NK-92 treated with Interleukin-12 subunit alpha and Interleukin-12 subunit beta, amount 100 ng/mL, for 24 hours (cell line): ENCODE results near the gene KRTAP2-3.

ENCODE experiments used
- DNase-seq: peaks from one replicate; lab custom pipeline; 2025; lab: John Stamatoyannopoulos, UW

KRTAP2-3 gene

DNA sequence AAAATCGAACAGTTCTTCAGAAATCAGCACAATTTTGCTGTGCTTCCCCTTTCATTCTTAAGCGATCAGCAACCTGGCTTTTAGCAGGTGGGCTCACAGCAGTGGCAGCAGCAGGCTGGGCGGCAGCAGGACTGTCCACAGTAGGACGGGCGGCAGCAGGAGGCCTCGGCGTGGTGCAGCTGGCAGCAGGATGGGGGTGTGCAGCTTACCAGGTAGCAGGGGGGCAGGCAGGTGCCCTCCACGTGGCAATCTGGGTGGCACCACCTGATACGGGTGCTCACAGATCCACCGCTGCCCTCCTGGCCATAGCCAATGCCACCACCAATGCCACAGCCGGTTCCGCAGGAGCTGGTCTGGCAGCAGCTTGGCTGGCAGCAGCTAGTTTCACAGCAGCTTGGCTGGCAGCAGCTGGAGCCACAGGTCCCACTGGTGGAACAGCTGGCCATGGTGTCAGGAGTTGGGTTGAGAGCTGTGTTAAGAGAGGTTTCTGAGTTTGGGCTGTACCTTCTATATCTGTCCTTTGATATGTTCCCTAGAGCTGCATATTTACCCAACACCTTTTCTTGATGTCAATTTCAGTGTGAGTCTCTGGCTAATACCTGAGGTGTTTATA, 30.2 kb downstream of the KRTAP2-3 start, which contains the start of gene KRTAP1-4:
KRTAP1-4 (minus strand) TSS at position 563 of the 613 bp plus-strand sequence; CDS start at position 446, 117 bp downstream.
- no peak for DNase-seq

- DNase-seq, result no peak
Observed at GRCh38 chr17:41026715-41027471, 33.0 kb downstream of the KRTAP2-3 start, which contains the start of gene KRTAP1-5. TSS of gene KRTAP1-5 (minus strand) at chr17:41027208. CDS start at chr17:41027155, 53 bp downstream.

DNA sequence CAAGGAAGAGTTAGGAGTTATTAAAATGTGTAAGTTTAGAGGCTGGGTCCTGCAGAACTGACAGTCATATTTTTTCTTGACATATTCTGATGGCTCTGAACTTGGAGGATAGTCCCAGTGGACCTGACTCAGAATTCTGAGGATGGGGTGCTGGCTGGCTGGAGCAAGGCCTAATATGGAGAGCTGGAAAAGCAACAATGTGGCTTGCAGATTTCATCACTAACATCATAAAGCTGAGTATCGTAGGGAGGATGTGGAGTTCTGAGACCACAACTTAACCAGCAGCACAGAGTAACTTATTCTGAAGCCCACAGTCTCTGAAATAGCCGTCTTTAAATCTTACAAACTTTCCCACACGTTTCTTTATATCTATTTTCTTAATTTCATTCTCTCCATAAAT, 35.2 kb downstream of the KRTAP2-3 start:
- no peak for DNase-seq

DNA sequence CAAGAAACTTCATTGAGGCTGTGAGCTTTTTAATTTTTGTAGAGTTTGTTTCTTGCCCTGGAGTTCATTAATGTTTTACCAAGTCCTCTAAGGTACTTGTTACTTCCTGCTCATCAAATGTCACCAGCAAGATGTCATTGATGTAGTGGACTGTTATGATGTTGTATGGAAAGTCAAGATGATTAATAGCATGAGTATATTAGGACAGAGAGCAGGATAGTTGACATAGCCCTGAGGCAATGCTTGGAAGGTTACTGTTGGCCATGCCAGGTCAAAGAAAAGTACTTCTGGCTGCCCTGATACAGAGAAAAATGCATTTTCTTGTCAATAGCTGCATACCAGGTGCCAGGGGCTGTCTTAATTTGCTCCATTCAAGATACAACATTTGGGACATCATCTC, 39.6 kb downstream of the KRTAP2-3 start:
- no peak for DNase-seq

- no peak for DNase-seq
Observed at GRCh38 chr17:41019415-41019814, 40.5 kb downstream of the KRTAP2-3 start.

- no peak for DNase-seq
Observed at GRCh38 chr17:41018541-41018940, 41.4 kb downstream of the KRTAP2-3 start.

DNA sequence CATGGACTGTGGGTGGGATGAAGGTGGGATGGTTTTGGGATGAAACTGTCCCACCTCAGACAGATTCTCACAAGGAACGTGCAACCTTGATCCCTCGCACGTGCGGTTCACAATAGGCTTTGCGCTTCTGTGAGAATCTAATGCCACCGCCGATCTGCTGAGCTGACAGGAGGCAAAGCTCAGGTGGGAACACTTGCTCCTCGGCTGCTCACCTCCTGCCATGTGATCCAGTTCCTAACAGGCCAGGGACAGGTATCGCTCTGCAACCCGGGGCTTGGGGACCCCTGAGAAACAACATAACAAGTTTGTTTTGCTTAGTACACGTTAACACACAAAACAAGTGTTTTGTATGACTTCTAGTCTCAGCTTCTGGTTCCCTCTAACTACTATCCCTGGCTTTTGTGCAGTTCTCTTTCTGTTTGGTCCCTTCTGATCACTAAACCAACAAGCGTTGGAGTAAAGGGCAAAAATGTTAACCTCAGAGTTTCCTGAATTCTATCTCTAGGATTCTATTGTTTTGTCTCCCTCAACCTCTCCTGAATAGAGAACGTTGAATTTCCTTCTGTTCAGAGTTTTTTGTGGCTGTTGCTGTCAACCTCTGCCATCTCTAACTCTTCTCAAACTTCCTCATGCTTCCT, 43.2 kb downstream of the KRTAP2-3 start:
- DNase-seq, result no peak

DNA sequence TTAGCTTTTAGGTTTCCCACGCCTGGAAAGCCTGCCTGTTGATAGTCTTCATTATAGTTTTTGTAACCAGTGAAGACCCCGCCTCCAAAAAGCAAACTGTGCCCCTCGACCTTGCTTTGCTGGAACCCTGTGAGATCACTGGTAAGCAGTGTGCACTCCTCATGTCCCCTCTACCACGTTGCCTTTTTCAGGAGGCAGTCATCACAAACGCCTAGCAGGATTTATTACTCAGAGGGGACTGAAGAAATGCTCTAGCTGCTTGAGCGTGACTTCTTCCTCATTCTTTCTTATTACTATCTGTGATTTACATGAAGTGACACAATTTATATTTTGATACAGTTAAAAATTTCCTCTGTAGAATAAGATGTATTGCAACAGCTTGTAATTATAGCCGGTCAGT, 44.5 kb downstream of the KRTAP2-3 start:
- DNase-seq, result no peak

GRCh38 chr17:41013606-41014005, 46.3 kb downstream of the KRTAP2-3 start:
- no peak for DNase-seq

DNA sequence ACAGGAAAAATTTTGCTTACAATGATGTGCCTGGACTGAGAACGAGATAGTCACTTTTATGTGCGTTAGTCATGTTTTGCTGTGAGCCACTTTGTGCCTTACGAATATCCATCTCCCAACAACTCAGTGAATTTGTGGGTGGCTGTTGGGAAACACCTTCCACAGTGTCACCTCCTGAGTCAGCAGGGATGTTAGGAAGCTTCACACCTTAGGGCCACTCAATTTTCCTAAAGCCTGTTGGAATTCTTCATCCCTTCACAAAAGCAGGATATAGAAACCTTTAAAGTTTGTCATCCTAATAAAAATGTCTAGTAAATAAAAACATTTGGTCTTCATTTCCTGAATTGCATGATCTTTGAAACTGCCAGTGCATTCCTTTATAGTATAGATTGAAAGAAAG, 46.7 kb downstream of the KRTAP2-3 start:
- DNase-seq, result no peak

- DNase-seq, result no peak
Observed at GRCh38 chr17:41012326-41013120, 47.4 kb downstream of the KRTAP2-3 start.

DNA sequence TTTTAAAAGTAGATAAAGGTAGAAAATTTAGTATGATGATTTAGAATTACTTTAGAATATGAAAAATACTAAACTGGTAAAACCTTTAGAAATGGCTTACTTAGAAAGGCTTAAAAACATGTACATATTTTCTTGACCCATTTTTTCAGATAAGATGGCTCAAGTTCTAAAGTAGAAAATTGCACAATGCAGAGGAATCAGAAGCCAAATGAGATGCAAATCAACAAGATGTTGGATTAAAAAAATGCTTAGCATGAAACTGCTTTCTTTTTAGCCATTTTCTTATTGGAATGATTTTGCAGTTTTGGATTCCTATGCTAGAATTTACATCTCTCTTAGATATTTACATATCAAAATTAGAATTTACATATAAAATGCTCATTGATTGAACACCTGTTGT, 49.5 kb downstream of the KRTAP2-3 start:
- DNase-seq, result no peak

GRCh38 chr17:41009936-41010335, 50.0 kb downstream of the KRTAP2-3 start:
- DNase-seq, result no peak

DNA sequence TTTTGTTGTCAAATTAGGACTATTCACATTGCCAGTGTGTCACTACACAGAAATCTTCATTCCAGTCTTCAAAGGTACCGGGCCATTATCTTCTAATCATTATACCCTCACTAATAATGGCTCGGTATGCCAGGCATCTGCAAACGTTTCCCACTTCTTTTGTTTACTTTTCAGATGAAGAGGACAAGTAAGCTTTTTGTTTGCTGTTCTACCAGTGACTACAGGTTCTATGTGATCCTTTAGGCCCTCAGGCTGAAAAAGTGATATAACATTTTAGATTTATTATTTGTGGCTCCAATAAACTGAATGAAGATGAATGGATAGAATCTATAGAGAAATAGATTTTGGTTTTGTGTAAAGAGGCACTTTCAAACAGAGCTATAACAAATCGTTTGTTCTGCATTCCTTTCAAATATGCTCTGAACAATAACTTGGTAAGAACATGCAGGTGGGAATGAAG, 50.6 kb downstream of the KRTAP2-3 start:
- no peak for DNase-seq
